ENCODE results near the gene FAM181B.

The FAM181B gene

DNA sequence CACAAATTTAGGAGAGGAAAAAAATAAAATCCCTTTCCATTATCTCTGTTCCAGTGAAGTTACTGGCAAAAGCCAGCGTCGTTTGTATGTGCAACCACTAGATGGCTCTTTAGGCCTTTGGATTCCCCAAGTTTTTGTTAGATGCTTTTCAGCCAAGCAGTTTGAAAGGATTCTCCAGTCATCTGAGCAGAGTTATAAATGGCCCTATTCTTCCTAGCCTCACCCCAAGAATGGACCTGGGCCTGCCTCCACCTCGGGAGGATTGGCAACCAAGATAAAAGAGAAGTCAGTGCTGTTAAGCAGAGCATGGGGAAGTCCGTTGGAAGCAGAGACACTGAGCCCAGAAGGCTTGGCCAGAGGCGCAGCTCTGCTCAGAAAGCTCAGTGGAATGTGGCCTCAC is 15.4 kb downstream of the FAM181B start:
- TF ChIP-seq, protein P1, sequence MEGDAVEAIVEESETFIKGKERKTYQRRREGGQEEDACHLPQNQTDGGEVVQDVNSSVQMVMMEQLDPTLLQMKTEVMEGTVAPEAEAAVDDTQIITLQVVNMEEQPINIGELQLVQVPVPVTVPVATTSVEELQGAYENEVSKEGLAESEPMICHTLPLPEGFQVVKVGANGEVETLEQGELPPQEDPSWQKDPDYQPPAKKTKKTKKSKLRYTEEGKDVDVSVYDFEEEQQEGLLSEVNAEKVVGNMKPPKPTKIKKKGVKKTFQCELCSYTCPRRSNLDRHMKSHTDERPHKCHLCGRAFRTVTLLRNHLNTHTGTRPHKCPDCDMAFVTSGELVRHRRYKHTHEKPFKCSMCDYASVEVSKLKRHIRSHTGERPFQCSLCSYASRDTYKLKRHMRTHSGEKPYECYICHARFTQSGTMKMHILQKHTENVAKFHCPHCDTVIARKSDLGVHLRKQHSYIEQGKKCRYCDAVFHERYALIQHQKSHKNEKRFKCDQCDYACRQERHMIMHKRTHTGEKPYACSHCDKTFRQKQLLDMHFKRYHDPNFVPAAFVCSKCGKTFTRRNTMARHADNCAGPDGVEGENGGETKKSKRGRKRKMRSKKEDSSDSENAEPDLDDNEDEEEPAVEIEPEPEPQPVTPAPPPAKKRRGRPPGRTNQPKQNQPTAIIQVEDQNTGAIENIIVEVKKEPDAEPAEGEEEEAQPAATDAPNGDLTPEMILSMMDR (conservative IDR thresholded peaks at IDR 0.05; ENCODE audit: low read depth) = peak; percentile 79
- POLR2A ChIA-PET (ENCODE audit: low non-redundant PET) = no interaction called here
- DNase-seq (ENCODE audit: low spot score) = peak; percentile 53
- no peak overlapping the region for H3K27ac ChIP-seq
- CTCF ChIA-PET = interaction anchor here (0.6 to 1.4 kb wide), 5 partner anchors 12 to 540 kb away, joined by 3 to 6 read pairs (median 4); no protein-coding TSS in a partner anchor

DNA sequence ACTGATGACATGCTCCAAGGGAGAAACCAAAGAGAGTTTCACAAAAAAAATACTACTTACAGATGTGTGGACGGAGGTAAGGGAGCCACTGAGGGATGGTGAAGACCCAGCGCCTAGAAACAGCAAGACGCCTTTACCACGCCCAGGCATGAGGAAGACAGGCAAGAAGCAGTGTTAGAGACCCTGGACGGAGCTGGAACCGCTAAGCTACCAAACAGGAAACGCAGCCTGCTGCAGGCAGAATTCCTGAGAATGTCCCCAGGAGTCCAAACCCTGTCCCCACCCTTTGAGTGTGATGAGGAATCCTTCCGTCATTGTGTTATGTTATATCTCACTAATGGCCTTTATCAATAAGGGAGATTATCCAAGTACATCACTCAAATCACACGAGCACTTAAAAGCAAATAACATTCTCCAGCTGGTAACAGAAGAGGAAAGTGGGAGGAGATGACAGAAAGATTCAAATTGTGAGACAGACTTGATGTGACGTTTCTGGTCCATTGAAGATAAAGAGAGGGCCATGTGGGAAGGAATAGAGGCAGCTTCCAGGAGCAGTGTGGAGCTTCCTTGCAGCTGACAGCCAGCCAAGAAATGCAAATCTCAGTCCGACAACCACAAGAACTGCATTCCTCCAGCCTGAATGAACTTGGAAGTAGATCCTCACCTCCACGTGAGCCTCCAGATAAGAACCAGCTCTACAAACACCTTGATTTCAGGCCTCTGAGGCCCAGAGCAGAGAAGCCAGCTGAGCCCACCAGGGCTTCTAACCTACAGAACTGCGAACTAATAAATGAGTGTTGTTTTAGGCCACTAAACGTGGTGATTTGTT is 19.1 kb downstream of the FAM181B start:
- no peak overlapping the region for H3K27ac ChIP-seq
- TF ChIP-seq, protein P1 (conservative IDR thresholded peaks at IDR 0.05; ENCODE audit: low read depth) = no peak
- DNase-seq (ENCODE audit: low spot score) = no peak
- ChIA-PET POLR2A (ENCODE audit: low non-redundant PET) (no interaction called here), CTCF (interaction anchor here (0.5 to 1.7 kb wide), 3 partner anchors 153 to 1633 kb away, joined by 3 to 11 read pairs (median 10); no protein-coding TSS in a partner anchor)

DNA sequence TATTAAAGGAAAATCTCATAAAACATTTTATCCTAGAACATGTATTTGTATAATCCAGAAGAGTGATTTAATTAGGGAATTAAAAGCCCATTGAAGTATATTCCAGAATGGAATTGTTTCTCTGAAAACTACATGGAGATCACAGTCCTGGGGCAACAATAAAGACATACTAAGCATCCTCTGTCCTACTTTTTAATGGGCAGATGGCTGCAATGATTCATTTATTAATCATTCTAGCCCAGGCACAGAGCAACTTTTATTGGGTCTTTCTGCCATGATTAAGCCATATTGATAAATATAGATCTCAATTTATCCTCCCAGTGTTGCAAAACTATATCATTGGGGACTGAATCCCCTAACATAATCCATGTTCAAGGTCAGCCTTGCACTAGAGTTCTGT is 22.0 kb downstream of the FAM181B start:
- DNase-seq (ENCODE audit: low spot score) = no peak
- ChIA-PET CTCF (no interaction called here), POLR2A (ENCODE audit: low non-redundant PET) (no interaction called here)
- TF ChIP-seq, protein P1 (conservative IDR thresholded peaks at IDR 0.05; ENCODE audit: low read depth) = no peak
- no peak overlapping the region for H3K27ac ChIP-seq

DNA sequence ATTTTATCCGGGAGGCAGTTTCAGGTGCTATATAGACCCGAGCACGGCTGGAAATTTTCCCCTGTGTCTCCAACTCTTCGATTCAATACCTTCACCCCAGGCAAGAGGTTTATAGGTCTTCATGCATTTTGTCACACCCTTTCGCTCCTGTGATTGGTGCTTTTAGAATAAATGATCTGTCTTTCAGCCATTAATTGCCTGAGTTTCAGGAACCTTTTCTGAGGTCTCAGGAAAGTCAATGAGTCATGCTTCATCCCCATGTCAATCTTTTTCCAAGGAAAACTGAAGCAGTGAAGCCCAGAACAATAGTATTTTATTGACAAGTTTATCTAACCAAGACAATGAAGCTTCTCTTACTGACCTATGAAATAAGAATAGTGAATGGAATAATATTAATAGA is 29.9 kb downstream of the FAM181B start:
- TF ChIP-seq, protein P1 (conservative IDR thresholded peaks at IDR 0.05; ENCODE audit: low read depth) = no peak
- peak; percentile 10 for DNase-seq (ENCODE audit: low spot score)
- no peak overlapping the region for H3K27ac ChIP-seq
- ChIA-PET CTCF (interaction anchor here (0.7 kb wide), 1 partner anchor 163 kb away, joined by 3 read pairs; no protein-coding TSS in a partner anchor), POLR2A (ENCODE audit: low non-redundant PET) (no interaction called here)

DNA sequence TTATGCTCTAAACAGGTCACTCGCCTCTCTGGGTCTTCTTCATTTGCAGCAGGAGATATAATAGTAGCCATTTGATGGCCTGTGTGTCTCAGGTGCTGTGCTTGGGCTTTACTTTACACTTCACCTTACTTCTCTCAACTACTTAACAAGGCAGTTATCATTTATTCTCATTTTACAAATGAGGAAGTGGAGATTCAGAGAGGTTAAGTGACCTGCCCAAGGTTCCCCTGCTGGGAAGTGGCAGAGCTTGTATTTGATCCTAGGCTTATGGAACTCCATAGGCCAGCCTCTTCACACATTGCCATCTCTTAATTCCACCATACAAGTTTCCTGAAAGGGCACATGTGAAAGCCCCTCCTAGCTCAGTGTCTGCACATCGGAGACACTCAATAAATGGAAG is 30.4 kb downstream of the FAM181B start:
- DNase-seq (ENCODE audit: low spot score) = no peak
- no peak overlapping the region for H3K27ac ChIP-seq
- CTCF ChIA-PET = no interaction called here
- POLR2A ChIA-PET (ENCODE audit: low non-redundant PET) = no interaction called here
- TF ChIP-seq, protein P1 (conservative IDR thresholded peaks at IDR 0.05; ENCODE audit: low read depth) = no peak

DNA sequence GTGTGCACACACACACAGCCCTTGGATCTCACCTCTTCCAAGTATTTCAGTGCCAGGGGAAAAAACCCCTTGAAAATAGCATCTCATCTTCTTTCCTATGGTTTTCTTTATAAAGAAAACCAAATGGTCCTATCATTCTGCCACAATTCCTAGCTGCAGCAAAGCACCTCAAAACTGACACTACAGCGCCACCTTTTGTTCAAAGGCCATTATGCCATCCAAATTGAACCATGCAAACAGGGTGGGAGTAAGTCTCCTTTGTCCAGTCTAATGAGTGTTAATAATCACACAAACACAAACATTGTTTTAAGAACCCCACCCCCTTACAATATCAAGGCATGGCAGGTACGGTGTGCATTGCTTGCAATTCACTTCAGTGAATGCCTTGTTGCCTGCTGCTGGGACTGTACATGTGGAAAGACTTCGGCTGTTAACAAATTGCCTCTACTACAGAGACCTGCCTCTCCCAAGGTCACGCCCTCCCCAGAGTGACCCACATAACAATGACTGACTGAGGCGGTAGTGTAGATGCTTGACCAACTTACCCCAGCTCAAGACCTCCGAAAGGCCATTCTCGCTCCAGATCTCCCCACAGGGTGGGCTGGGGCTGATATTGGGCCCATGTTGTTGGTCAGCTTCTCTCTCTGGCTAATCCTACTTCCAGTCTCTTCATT is 31.7 kb downstream of the FAM181B start:
- DNase-seq (ENCODE audit: low spot score) = peak; percentile 20
- ChIA-PET CTCF (interaction anchor here (0.6 to 0.9 kb wide), 2 partner anchors 123 to 165 kb away, joined by 3 read pairs; no protein-coding TSS in a partner anchor), POLR2A (ENCODE audit: low non-redundant PET) (no interaction called here)
- TF ChIP-seq, protein P1 (conservative IDR thresholded peaks at IDR 0.05; ENCODE audit: low read depth) = peak; percentile 36; the same call in 1 of the 2 replicates
- no peak overlapping the region for H3K27ac ChIP-seq
